ENCODE data around the gene ZIC2. TPM values are rescaled to one million over a fixed set of nuclear protein-coding genes. Genes with fewer than 3 reads are reported as not detected.

ZIC2 gene
- total and polyA plus RNA-seq, 10 donors: not detected

GRCh38 chr13:99982731-99983498, 1.3 kb downstream of the ZIC2 start:
- Histone ChIP-seq H3K36me3 (no peaks in the 10 kb centered on the region), H3K27ac (no peak overlapping the region), H3K27me3 (replicated peaks in 1 of 7) (peaks cover 51 to 100% (median 98%) of the 10 kb centered on the region in 7 donors), H3K4me1 (peaks cover 17 to 69% (median 57%) of the 10 kb centered on the region in 6 donors), H3K9me3 (peaks cover 0 to 41% (median 3%) of the 10 kb centered on the region in 8 donors), H3K4me3 (peak overlapping the region in 5 of 8 donors; percentile 45 to 73 (median 49))
- WGBS, 5 donors: 6 to 12% (median 9%) methylated on average over 20 to 48 of the region's 48 CpGs
- TF ChIP-seq CTCF (IDR thresholded peaks at IDR 0.05 in 8 of 11, conservative IDR thresholded peaks at IDR 0.05 in 3 of 11) (no peak), POLR2AphosphoS5 (IDR thresholded peaks at IDR 0.05) (peak in 1 of 3 donors; percentile 10), POLR2A (IDR thresholded peaks at IDR 0.05) (no peak)
- no peak for DNase-seq
- intact Hi-C loops (cut with DNase I; ENCODE audit: low total_unique reads): no loop called here

DNA sequence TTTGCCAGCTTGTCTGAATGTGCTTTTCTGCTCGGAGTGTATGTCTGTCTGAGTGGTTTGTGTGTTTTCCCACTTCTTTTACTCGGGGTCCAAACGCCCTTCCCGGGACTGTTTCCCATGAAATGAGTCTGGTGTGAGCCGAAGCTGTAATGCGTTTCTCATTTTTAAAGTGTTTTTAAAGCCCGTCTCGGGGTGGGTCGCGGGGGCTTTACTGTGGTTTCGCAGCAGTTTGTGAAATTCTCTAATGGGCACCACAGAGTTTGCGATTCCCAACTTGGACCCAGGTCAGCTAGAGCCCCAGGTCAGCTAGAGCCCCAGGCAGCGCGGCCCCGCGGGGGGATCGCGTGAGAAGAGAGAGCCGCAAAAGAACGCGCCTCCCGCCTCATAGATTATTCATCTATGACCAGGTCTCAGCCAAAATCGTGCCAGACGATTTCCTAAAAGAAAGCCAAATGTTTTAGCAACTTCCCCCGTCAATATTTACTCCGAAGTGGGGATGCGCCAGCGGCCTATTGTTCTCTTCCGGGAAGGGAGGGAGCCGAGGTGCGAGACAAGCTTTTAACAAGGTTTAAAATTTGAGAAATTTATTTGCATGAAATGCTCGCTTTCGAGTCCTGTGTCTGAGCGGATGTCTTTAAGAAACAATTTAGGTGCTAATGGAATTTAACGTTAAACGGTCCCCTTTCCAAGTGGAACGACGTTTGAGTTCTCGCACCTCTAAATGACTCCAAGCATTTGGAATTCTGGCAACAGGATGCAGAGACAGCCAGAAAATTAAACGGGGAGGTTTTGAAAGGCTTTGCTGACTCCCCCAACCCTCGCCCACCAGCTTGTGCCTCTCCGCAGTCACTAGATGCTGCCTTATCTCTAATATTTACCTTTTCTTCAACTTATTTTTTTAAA, 2.2 kb downstream of the ZIC2 start:
- H3K27me3 ChIP-seq (replicated peaks in 1 of 7): peaks cover 49 to 100% (median 98%) of the 10 kb centered on the region in 7 donors
- TF ChIP-seq CTCF (IDR thresholded peaks at IDR 0.05 in 8 of 11, conservative IDR thresholded peaks at IDR 0.05 in 3 of 11): no peak
- no peak for TF ChIP-seq POLR2AphosphoS5 (IDR thresholded peaks at IDR 0.05)
- no peak for TF ChIP-seq POLR2A (IDR thresholded peaks at IDR 0.05)

GRCh38 chr13:99984461-99985240, 3.1 kb downstream of the ZIC2 start:
- DNase-seq: no peak
- intact Hi-C loops (cut with DNase I; ENCODE audit: low total_unique reads): no loop called here
- peaks cover 0 to 45% (median 3%) of the 10 kb centered on the region in 8 donors for H3K9me3 ChIP-seq
- H3K4me1 ChIP-seq: peaks cover 12 to 63% (median 49%) of the 10 kb centered on the region in 6 donors
- H3K36me3 ChIP-seq: no peaks in the 10 kb centered on the region
- H3K27ac ChIP-seq: no peak overlapping the region
- H3K4me3 ChIP-seq: peak overlapping the region in 1 of 8 donors; percentile 22
- peaks cover 40 to 100% (median 98%) of the 10 kb centered on the region in 7 donors for H3K27me3 ChIP-seq (replicated peaks in 1 of 7)
- 4 to 15% (median 7%) methylated on average over 20 to 44 of the region's 44 CpGs for WGBS, 5 donors
- TF ChIP-seq CTCF (IDR thresholded peaks at IDR 0.05 in 8 of 11, conservative IDR thresholded peaks at IDR 0.05 in 3 of 11) (no peak), POLR2A (IDR thresholded peaks at IDR 0.05) (no peak), POLR2AphosphoS5 (IDR thresholded peaks at IDR 0.05) (no peak)

More for the DNA sequence above, 2.2 kb downstream of the ZIC2 start:
- H3K4me3 ChIP-seq: peak overlapping the region in 1 of 8 donors; percentile 73
- H3K36me3 ChIP-seq: no peaks in the 10 kb centered on the region
- H3K4me1 ChIP-seq: peaks cover 17 to 63% (median 49%) of the 10 kb centered on the region in 6 donors
- DNase-seq: no peak
- 9 to 19% (median 10%) methylated on average over 42 of the region's 42 CpGs for WGBS, 5 donors
- peaks cover 0 to 42% (median 3%) of the 10 kb centered on the region in 8 donors for H3K9me3 ChIP-seq
- intact Hi-C loops (cut with DNase I; ENCODE audit: low total_unique reads): no loop called here
- no peak overlapping the region for H3K27ac ChIP-seq
